DND-41 (cell line): ENCODE data around the gene OGDH.

Experiments used
- ATAC-seq: fragments of 200-7000 bp; cut with Tn5 transposase; 3 replicates; pipeline ENCODE4 v1.9.1; 2021; ENCODE audit warnings: low read depth; ENCODE audit not compliant: insufficient read depth
- DNase-seq: peaks from one replicate; pipeline ENCODE4 v3.0.0-alpha.2; 2020
- H2AFZ ChIP-seq: 2 replicates; pipeline ENCODE4 v1.6.0; 2012; ENCODE audit warnings: low read depth, low read length
- H3K27ac ChIP-seq: 2 replicates; pipeline ENCODE4 v1.5.1; 2012; ENCODE audit warnings: low read length, inconsistent platforms
- H3K27me3 ChIP-seq: fragments of 200-600 bp; sonication (generic); 2 replicates; pipeline ENCODE4 v1.6.0; 2012; ENCODE audit warnings: low read length, mild to moderate bottlenecking, inconsistent platforms; ENCODE audit not compliant: insufficient read depth, poor library complexity
- H3K36me3 ChIP-seq: 2 replicates; pipeline ENCODE4 v1.5.1; 2012; ENCODE audit warnings: low read length, inconsistent platforms; ENCODE audit not compliant: insufficient read depth
- H3K4me1 ChIP-seq: 2 replicates; pipeline ENCODE4 v1.5.1; 2012; ENCODE audit warnings: mild to moderate bottlenecking, low read length; ENCODE audit not compliant: insufficient read depth
- H3K4me2 ChIP-seq: 2 replicates; pipeline ENCODE4 v1.6.0; 2012; ENCODE audit warnings: mild to moderate bottlenecking, moderate library complexity, low read length, inconsistent platforms; ENCODE audit not compliant: insufficient read depth
- H3K4me3 ChIP-seq, 2 experiments: fragments of 200-600 bp in 1 of 2; shearing (Covaris generic) in 1 of 2; 2 replicates each; pipeline ENCODE4 v1.5.1; 2012 to 2016; ENCODE audit warnings: inconsistent platforms in 2 of 2, low read length in 2 of 2, mild to moderate bottlenecking in 2 of 2, low read depth in 1 of 2, moderate library complexity in 1 of 2
- H3K79me2 ChIP-seq: 2 replicates; pipeline ENCODE4 v1.6.0; 2012; ENCODE audit warnings: low read length, inconsistent platforms; ENCODE audit not compliant: insufficient read depth
- H3K9ac ChIP-seq: 2 replicates; pipeline ENCODE4 v1.6.0; 2012; ENCODE audit warnings: low read depth, mild to moderate bottlenecking, inconsistent platforms, low read length, moderate library complexity
- H3K9me3 ChIP-seq: 2 replicates; pipeline ENCODE4 v1.5.1; 2012; ENCODE audit warnings: low read length, moderate library complexity, mild to moderate bottlenecking, inconsistent platforms; ENCODE audit not compliant: insufficient read depth, severe bottlenecking
- H4K20me1 ChIP-seq: 2 replicates; pipeline ENCODE4 v1.6.0; 2012; ENCODE audit warnings: low read length; ENCODE audit not compliant: insufficient read depth
- EZH2 ChIP-seq: IDR thresholded peaks from 3 replicates; pipeline ENCODE4 v1.6.1; 2012; ENCODE audit warnings: borderline replicate concordance, low read depth, mild to moderate bottlenecking, moderate library complexity, low read length, inconsistent platforms; ENCODE audit not compliant: severe bottlenecking
- TF ChIP-seq, protein P1 (sequence below): IDR thresholded peaks from 2 replicates; pipeline ENCODE4 v1.5.1; 2012; ENCODE audit warnings: borderline replicate concordance, low read length, moderate library complexity, mild to moderate bottlenecking; ENCODE audit not compliant: poor library complexity, severe bottlenecking; ENCODE audit errors: extremely low read depth

The OGDH gene

DNA sequence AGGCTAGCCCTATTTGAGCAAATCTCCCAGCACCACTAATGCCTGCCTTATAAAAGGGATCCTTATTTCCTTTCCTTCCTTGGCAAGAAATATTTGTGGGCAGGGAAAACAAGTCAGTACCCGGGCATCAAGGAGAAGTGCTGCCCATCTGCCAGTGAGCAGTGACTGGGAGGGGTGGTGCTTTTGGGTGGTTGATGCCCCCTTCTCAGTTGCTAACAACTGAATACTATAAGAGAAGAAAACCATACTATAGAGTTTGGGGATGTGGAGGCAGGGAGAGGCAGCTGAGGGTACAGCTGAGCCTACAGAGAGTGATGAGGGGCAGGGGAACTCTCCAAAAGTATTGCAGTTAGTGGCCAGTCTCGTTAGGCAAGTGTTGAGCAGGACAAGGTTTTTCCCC is 39.3 kb downstream of the OGDH start:
- no peak overlapping the region for H3K4me3 ChIP-seq
- no peaks in the 10 kb centered on the region for H3K79me2 ChIP-seq
- H2AFZ ChIP-seq, result no peak overlapping the region
- H3K9ac ChIP-seq, result no peak overlapping the region
- TF ChIP-seq EZH2, result no peak
- TF ChIP-seq, protein P1, sequence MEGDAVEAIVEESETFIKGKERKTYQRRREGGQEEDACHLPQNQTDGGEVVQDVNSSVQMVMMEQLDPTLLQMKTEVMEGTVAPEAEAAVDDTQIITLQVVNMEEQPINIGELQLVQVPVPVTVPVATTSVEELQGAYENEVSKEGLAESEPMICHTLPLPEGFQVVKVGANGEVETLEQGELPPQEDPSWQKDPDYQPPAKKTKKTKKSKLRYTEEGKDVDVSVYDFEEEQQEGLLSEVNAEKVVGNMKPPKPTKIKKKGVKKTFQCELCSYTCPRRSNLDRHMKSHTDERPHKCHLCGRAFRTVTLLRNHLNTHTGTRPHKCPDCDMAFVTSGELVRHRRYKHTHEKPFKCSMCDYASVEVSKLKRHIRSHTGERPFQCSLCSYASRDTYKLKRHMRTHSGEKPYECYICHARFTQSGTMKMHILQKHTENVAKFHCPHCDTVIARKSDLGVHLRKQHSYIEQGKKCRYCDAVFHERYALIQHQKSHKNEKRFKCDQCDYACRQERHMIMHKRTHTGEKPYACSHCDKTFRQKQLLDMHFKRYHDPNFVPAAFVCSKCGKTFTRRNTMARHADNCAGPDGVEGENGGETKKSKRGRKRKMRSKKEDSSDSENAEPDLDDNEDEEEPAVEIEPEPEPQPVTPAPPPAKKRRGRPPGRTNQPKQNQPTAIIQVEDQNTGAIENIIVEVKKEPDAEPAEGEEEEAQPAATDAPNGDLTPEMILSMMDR, result no peak
- H4K20me1 ChIP-seq, result 0 out of 2 replicates have a peak, but pooled peaks cover 2% of the 10 kb centered on the region
- DNase-seq (no peak), ATAC-seq (no peak)
- no peaks in the 10 kb centered on the region for H3K27me3 ChIP-seq
- H3K27ac ChIP-seq, result no peak overlapping the region
- no peaks in the 10 kb centered on the region for H3K4me1 ChIP-seq
- no peak overlapping the region for H3K4me2 ChIP-seq
- peaks cover 46% of the 10 kb centered on the region for H3K36me3 ChIP-seq
- no peaks in the 10 kb centered on the region for H3K9me3 ChIP-seq

DNA sequence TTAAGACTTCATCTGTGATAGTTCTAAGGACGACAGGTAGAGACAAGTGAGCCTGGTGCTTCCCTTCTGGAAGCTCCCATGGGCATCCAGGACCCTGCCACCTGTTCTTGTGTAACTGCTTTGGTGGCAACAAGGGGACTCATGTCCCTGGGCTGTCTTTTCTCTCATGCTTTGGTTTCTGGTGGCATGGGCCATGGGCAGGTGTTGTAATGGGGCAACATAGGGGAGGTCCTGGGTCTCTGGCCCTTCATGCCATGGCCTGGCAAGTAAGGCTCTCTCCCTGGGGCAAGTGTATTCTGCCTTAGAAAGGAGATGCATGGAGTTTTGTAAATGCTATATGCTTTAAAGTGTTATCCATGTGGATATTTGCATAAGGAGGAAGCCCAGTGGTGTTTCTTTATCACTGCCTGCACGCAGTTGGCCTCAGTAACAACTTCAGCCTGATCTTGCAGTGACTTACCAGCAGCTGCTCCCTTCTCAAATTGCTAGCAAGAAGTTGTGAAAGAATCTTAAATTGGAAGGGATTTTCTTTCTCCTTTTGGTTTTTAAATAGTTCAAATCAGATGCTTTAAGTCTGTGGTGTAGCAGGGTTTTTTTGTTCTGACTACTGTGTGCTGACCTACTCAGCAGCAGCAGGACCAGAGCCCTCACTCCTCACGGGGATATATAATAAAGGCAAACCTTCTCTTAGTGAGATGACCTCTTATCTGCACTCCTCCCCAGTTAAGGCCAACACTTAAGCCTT is 39.9 kb downstream of the OGDH start:
- Histone ChIP-seq H3K9ac (no peak overlapping the region), H3K4me2 (no peak overlapping the region)
- no peak for DNase-seq

GRCh38 chr7:44646921-44647636 is 40.7 kb downstream of the OGDH start:
- H3K27me3 ChIP-seq, result no peaks in the 10 kb centered on the region
- DNase-seq, result no peak
- no peaks in the 10 kb centered on the region for H3K4me1 ChIP-seq

More for the DNA sequence above, 39.9 kb downstream of the OGDH start:
- no peak overlapping the region for H3K4me3 ChIP-seq
- TF ChIP-seq EZH2, result no peak
- TF ChIP-seq, protein P1, result no peak
- H3K9me3 ChIP-seq, result no peaks in the 10 kb centered on the region
- no peak overlapping the region for H2AFZ ChIP-seq
- no peak overlapping the region for H3K27ac ChIP-seq
- peaks cover 52% of the 10 kb centered on the region for H3K36me3 ChIP-seq
- 0 out of 2 replicates have a peak, but pooled peaks cover 2% of the 10 kb centered on the region for H4K20me1 ChIP-seq
- no peaks in the 10 kb centered on the region for H3K4me1 ChIP-seq
- H3K79me2 ChIP-seq, result no peaks in the 10 kb centered on the region
- no peaks in the 10 kb centered on the region for H3K27me3 ChIP-seq
- ATAC-seq, result no peak

More at GRCh38 chr7:44646921-44647636, 40.7 kb downstream of the OGDH start:
- Histone ChIP-seq H3K36me3 (peaks cover 50% of the 10 kb centered on the region), H3K4me3 (no peak overlapping the region), H2AFZ (no peak overlapping the region), H3K27ac (no peak overlapping the region), H3K9me3 (no peaks in the 10 kb centered on the region), H3K4me2 (no peak overlapping the region), H4K20me1 (no peaks in the 10 kb centered on the region), H3K79me2 (no peaks in the 10 kb centered on the region), H3K9ac (no peak overlapping the region)
- TF ChIP-seq, protein P1, result no peak
- no peak for TF ChIP-seq EZH2
- no peak for ATAC-seq
